Retinal pigment epithelial cell (primary cell): ENCODE data around the gene ALX4.

ENCODE experiments used
- DNase-seq: peaks from one replicate; pipeline ENCODE4 v3.0.0-alpha.2; 2010; ENCODE audit warnings: low read depth
- H3K4me3 ChIP-seq: 2 replicates; pipeline ENCODE4 v1.5.1; 2011; ENCODE audit warnings: mild to moderate bottlenecking, low read length, control low read depth, moderate library complexity
- TF ChIP-seq, protein P1 (sequence below): conservative IDR thresholded peaks from 2 replicates; pipeline ENCODE4 v1.5.1; 2011; ENCODE audit warnings: low read depth, low read length, control low read depth, inconsistent platforms

The ALX4 gene

GRCh38 chr11:44300844-44301563 is 8.9 kb downstream of the ALX4 start:
- no peak overlapping the region for H3K4me3 ChIP-seq
- TF ChIP-seq, protein P1, sequence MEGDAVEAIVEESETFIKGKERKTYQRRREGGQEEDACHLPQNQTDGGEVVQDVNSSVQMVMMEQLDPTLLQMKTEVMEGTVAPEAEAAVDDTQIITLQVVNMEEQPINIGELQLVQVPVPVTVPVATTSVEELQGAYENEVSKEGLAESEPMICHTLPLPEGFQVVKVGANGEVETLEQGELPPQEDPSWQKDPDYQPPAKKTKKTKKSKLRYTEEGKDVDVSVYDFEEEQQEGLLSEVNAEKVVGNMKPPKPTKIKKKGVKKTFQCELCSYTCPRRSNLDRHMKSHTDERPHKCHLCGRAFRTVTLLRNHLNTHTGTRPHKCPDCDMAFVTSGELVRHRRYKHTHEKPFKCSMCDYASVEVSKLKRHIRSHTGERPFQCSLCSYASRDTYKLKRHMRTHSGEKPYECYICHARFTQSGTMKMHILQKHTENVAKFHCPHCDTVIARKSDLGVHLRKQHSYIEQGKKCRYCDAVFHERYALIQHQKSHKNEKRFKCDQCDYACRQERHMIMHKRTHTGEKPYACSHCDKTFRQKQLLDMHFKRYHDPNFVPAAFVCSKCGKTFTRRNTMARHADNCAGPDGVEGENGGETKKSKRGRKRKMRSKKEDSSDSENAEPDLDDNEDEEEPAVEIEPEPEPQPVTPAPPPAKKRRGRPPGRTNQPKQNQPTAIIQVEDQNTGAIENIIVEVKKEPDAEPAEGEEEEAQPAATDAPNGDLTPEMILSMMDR: no peak
- no peak for DNase-seq

DNA sequence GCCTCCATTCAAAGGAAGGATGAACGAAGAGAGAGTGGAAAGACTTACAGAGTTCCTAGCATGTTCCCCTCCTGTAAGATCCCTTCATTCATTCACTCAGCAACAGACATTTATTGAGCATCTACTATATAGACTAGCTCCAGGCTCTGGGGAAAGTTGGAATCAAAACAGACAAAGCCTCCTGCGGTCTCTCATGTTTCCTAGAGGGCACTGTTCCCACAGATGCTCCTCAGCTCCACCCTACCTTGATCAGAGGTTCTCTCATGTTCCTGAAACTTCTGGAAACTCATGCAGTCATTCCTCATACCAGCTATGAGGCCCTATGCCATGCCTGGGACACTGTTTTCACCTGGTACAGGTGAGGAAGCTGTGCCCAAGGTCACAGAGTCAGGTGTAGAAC is 11.1 kb downstream of the ALX4 start:
- H3K4me3 ChIP-seq: no peak overlapping the region
- no peak for DNase-seq
- TF ChIP-seq, protein P1: no peak

- no peak overlapping the region for H3K4me3 ChIP-seq
- TF ChIP-seq, protein P1: no peak
- no peak for DNase-seq
These were observed 19.7 kb downstream of the ALX4 start for GRCh38 chr11:44290208-44290607.

- DNase-seq: no peak
- TF ChIP-seq, protein P1: no peak
- no peak overlapping the region for H3K4me3 ChIP-seq
These were observed 21.8 kb downstream of the ALX4 start for GRCh38 chr11:44288133-44288526.

GRCh38 chr11:44286911-44287310 is 23.0 kb downstream of the ALX4 start:
- TF ChIP-seq, protein P1: no peak
- H3K4me3 ChIP-seq: no peak overlapping the region
- DNase-seq: no peak

DNA sequence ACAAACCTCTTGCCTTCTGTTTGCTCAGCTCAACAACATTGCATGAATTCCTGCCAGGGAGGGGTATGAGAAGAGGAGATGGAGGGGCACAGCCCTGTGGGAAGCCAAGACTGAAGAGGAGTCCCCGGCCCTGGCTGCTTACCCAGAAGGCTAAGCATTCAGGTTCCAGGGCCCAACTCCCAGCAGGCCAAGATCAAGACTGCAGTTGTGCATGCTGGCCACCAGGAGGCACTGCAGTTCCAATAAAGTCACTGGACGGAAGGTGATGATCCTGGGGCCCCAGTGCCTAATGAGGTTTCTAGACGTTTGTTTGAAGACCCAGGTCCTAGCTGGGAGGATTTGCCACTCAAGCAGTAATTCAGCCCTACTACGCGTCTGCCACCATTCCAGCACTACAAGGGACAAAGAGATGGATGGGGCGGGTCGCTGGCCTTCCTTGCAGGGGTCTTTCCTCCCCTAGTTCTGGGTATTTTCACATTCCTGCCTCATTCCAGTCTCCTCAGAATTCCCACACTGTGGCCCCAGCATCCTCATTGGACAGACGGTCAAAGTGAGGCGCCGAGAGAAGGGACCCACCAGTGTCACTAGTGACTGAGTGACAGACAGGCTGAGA is 23.6 kb downstream of the ALX4 start:
- no peak overlapping the region for H3K4me3 ChIP-seq
- TF ChIP-seq, protein P1: peak; percentile 95
- no peak for DNase-seq

DNA sequence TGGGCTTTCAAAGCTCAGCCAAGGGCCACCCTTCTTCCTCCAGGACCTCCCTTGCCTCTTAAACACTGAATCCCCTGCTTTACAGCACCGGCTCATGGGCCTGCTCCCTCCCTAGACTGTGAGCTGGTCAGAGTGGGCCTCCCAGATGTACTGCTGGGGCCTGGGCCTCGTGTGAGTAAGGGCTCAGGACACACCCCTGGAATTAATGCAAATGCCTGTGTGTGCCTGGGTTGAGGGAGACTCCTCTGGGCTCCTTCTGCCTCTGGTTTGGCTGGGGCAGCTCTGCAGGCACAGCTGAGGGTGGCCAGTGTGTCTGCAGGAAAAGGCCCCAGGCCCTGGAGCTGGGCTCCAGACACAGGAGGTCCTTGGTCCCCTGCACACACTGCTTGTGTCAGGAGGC is 24.2 kb downstream of the ALX4 start:
- TF ChIP-seq, protein P1: no peak
- H3K4me3 ChIP-seq: no peak overlapping the region
- no peak for DNase-seq
